HepG2 (cell line): Measurements from ENCODE around the gene BIN1. TPM values are rescaled to one million over a fixed set of nuclear protein-coding genes. Genes with fewer than 3 reads are reported as not detected.
A peak's percentile ranks its signal among the peaks of the same experiment; 100 is the strongest.

Source experiments
- ATAC-seq: fragments of 200-7000 bp; cut with Tn5 transposase; 3 replicates; pipeline ENCODE4 v1.9.1; 2020; ENCODE audit warnings: mild to moderate bottlenecking, moderate library complexity
- BruUV-seq: library from RNA; stranded (reverse); fragments of 400-500 nt; replicated peaks from 2 replicates; lab custom pipeline; 2021; lab: Mats Ljungman, UMichigan
- CTCF ChIA-PET: fragments of 300-600 bp; formaldehyde crosslinking; extraction: SDS; loops from one replicate; lab custom pipeline; 2021; ENCODE audit warnings: low total read pairs, inconsistent platforms, low intra/inter-chr PET ratio; lab: Yijun Ruan, JAX
- POLR2A ChIA-PET: fragments of 350-600 bp; sonication (Branson Sonifier 250); formaldehyde crosslinking; loops from one replicate; lab custom pipeline; 2020; ENCODE audit warnings: antibody characterized with exemption, inconsistent platforms; lab: Yijun Ruan, JAX
- DNase-seq: peaks from one replicate; pipeline ENCODE4 v3.0.0-alpha.2; 2015; ENCODE audit warnings: low spot score
- FAIRE-seq: peaks from 3 replicates; lab custom pipeline; 2011; peaks lifted over from hg19 to GRCh38; lab: Jason Lieb, UNC
- H2AFZ ChIP-seq: one replicate; pipeline ENCODE4 v1.6.1; 2011; ENCODE audit warnings: low read length, inconsistent platforms
- H3K27ac ChIP-seq: fragments of 300-600 bp; 3 replicates; pipeline ENCODE4 v1.8.0; 2011; ENCODE audit warnings: mixed run types, mild to moderate bottlenecking, mixed read lengths, low read length, inconsistent platforms; ENCODE audit not compliant: insufficient read depth; ENCODE audit errors: extremely low read length
- H3K27me3 ChIP-seq, 2 experiments: fragments of 200-600 bp in 1 of 2; 2 replicates in 1 of 2; 3 replicates in 1 of 2; pipeline versions ENCODE4 v1.6.0 to v1.8.0; 2011; ENCODE audit warnings: low read length in 2 of 2, mild to moderate bottlenecking in 2 of 2, moderate library complexity in 2 of 2, inconsistent platforms in 1 of 2; ENCODE audit not compliant: insufficient read depth in 2 of 2, control insufficient read depth in 1 of 2
- H3K36me3 ChIP-seq, 2 experiments: fragments of 200-600 bp in 1 of 2; replicated peaks in 1 of 2; 2 replicates in 1 of 2; 3 replicates in 1 of 2; pipeline versions ENCODE4 v1.5.1 to v1.8.0; 2011; ENCODE audit warnings: low read length in 2 of 2, inconsistent platforms in 1 of 2; ENCODE audit not compliant: insufficient read depth in 2 of 2, control insufficient read depth in 1 of 2
- H3K4me1 ChIP-seq: 2 replicates; pipeline ENCODE4 v1.5.1; 2012; ENCODE audit warnings: low read length, inconsistent platforms; ENCODE audit not compliant: insufficient read depth
- H3K4me2 ChIP-seq: 2 replicates; pipeline ENCODE4 v1.6.0; 2011; ENCODE audit warnings: low read depth, low read length, inconsistent platforms
- H3K4me3 ChIP-seq, 3 experiments: fragments of 200-600 bp in 1 of 3; sonication (generic), shearing (Covaris generic) in 1 of 3; replicated peaks in 1 of 3; 2 replicates each; pipeline ENCODE4 v1.5.1; 2011 to 2016; ENCODE audit warnings: low read length in 3 of 3, inconsistent platforms in 2 of 3, low read depth in 2 of 3, mild to moderate bottlenecking in 2 of 3, control low read depth in 1 of 3, mixed read lengths in 1 of 3; ENCODE audit not compliant: insufficient read depth in 1 of 3
- H3K79me2 ChIP-seq: one replicate; pipeline ENCODE4 v1.6.1; 2011; ENCODE audit warnings: low read length, inconsistent platforms; ENCODE audit not compliant: insufficient read depth
- H3K9ac ChIP-seq: 2 replicates; pipeline ENCODE4 v1.6.0; 2011; ENCODE audit warnings: mild to moderate bottlenecking, low read depth, low read length, inconsistent platforms; ENCODE audit not compliant: insufficient read depth
- H3K9me3 ChIP-seq: 2 replicates; pipeline ENCODE4 v1.5.1; 2012; ENCODE audit warnings: mild to moderate bottlenecking, low read length
- H4K20me1 ChIP-seq: 2 replicates; pipeline ENCODE4 v1.6.0; 2011; ENCODE audit warnings: inconsistent platforms, mild to moderate bottlenecking, low read length, moderate library complexity; ENCODE audit not compliant: insufficient read depth
- EED ChIP-seq: sonication (generic); formaldehyde crosslinking; IDR thresholded peaks from 2 replicates; pipeline ENCODE4 v1.5.0; 2020; ENCODE audit warnings: mild to moderate bottlenecking, missing genetic modification reagents
- HNRNPL ChIP-seq: fragments of 200-400 bp; formaldehyde crosslinking; IDR thresholded peaks from 2 replicates; pipeline ENCODE4 v1.6.1; 2017; ENCODE audit warnings: mild to moderate bottlenecking, low read depth, low read length
- JARID2 ChIP-seq: sonication (generic); formaldehyde crosslinking; IDR thresholded peaks from 2 replicates; pipeline ENCODE4 v1.8.1; 2023; ENCODE audit warnings: missing genetic modification reagents, inconsistent platforms; ENCODE audit not compliant: insufficient replicate concordance
- ZFP41 ChIP-seq: sonication (generic); formaldehyde crosslinking; IDR thresholded peaks from 2 replicates; pipeline ENCODE4 v1.4.0; 2020; ENCODE audit warnings: mild to moderate bottlenecking, missing genetic modification reagents, borderline replicate concordance
- ZNF264 ChIP-seq: sonication (generic); formaldehyde crosslinking; IDR thresholded peaks from 2 replicates; pipeline ENCODE4 v1.4.0; 2020; ENCODE audit warnings: missing genetic modification reagents
- ZNF431 ChIP-seq: sonication (generic); formaldehyde crosslinking; IDR thresholded peaks from 2 replicates; pipeline ENCODE4 v1.9.0; 2022; ENCODE audit warnings: missing genetic modification reagents, low read depth, mild to moderate bottlenecking, borderline replicate concordance
- ZNF619 ChIP-seq: sonication (generic); formaldehyde crosslinking; IDR thresholded peaks from 2 replicates; pipeline ENCODE4 v1.4.0; 2020; ENCODE audit warnings: mild to moderate bottlenecking, missing genetic modification reagents
- ZNF747 ChIP-seq: sonication (generic); formaldehyde crosslinking; IDR thresholded peaks from 2 replicates; pipeline ENCODE4 v1.8.1; 2023; ENCODE audit warnings: missing genetic modification reagents, mild to moderate bottlenecking, borderline replicate concordance
- WGBS: methylation state at CpG from one replicate; pipeline ENCODE4 v1.1.6; 2017; ENCODE audit warnings: low lambda C conversion rate; 5-methylcytosine and 5-hydroxymethylcytosine counted together
- in situ Hi-C: cut with HindIII; loops from 2 replicates; pipeline ENCODE4 v1.10.0; 2017; ENCODE audit warnings: low pct_unique_long_range_greater_than_20kb; ENCODE audit not compliant: extremely low pct_ligation_motif_present
- intact Hi-C: fragments of 100-400 bp; cut with micrococcal nuclease; formaldehyde crosslinking; loops from one replicate; pipeline ENCODE4 v1.10.0; 2022; ENCODE audit not compliant: unreplicated experiment
- polyA plus RNA-seq, 8 experiments: library from polyadenylated mRNA; depleted of rRNA in 3 of 8; stranded (reverse) in 7 of 8; unstranded in 1 of 8; fragments of >200 nt; fragmentation: Illumina TruSeq in 4 of 8; extraction: Trizol in 4 of 8; gene quantifications; 2 replicates each; pipeline versions ENCODE4 v1.2.1 to v1.2.3, GENCODE V29; 2011 to 2016; ENCODE audit warnings: low read depth in 4 of 8, missing spikeins in 1 of 8, mixed read lengths in 1 of 8; ENCODE audit not compliant: insufficient read depth in 1 of 8
- total RNA-seq, 5 experiments: library from RNA; depleted of rRNA; stranded (reverse); fragments of >200 nt; fragmentation: Illumina TruSeq; extraction: Trizol; gene quantifications; 2 replicates each; pipeline ENCODE4 v1.2.3, GENCODE V29; 2016; ENCODE audit warnings: low read depth in 1 of 5

BIN1 gene
- total and polyA plus RNA-seq, 2 of the 13 experiments (the other 11 are each of a cell fraction or from before 2014, with no cell fraction given), result 0.93 to 1.2 TPM

- FAIRE-seq (no peak), ATAC-seq (peak; percentile 4; the same call in 2 of the 3 replicates), DNase-seq (no peak)
- in situ Hi-C loops, result no loop called here
- ChIA-PET POLR2A (no interaction called here), CTCF (no interaction called here)
- Histone ChIP-seq H3K4me2 (no peak overlapping the region), H3K27me3 (peaks cover 2 to 22% of the 10 kb centered on the region in 2 experiments; a peak in 3 of 5 replicates), H3K9me3 (no peaks in the 10 kb centered on the region), H3K9ac (no peak overlapping the region), H3K4me1 (peaks cover 26% of the 10 kb centered on the region), H3K4me3 (no peak overlapping the region), H3K36me3 (no peaks in the 10 kb centered on the region), H4K20me1 (no peaks in the 10 kb centered on the region), H2AFZ (no peak overlapping the region), H3K79me2 (no peaks in the 10 kb centered on the region), H3K27ac (no peak overlapping the region)
- WGBS, result 68% methylated on average over 7 of the region's 24 CpGs
- BruUV-seq, result no TSS peak
- intact Hi-C loops, result no loop called here
- TF ChIP-seq EED (CRISPR knock-in tag) (no peak), HNRNPL (peak; percentile 60; the same call in 1 of the 2 replicates)
Measured at GRCh38 chr2:127080938-127081755, 25.8 kb downstream of the BIN1 start.

DNA sequence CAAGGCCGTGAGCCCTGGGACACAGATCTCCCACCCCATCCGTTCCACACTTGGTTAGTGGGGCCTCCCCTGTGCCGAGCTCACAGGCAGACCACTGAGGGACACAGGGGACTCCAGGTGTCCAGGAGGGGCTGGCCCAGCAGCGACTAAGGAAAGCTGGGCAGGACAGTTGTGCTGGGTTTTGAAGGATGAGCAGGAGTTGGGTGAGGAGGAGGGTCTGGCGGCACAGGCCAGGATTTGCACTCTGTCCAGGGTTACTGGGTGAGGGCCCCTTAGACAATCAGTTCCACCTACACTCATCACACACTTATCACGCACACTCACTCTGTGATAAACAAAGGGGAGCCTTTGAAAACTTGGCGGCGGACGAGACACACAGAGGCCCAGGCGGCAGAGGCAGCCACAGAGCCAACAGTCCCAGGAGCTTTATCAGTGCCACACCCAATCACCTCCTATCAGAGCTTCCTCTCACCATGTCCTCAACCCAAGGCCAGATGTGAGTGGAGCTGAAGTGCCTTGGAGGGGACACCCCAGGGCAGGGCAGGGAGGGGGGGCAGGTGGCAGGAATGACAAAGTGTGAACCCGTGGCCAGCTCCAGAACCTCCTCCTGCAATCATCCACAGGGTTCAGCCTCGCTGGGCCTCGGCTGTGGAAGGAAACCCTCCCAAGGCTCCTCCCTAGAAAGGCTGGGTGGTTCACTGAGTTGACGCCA lies 26.6 kb downstream of the BIN1 start:
- ChIA-PET POLR2A (no interaction called here), CTCF (no interaction called here)
- Histone ChIP-seq H3K4me1 (peaks cover 26% of the 10 kb centered on the region), H3K79me2 (no peaks in the 10 kb centered on the region), H3K27ac (no peak overlapping the region), H3K9me3 (no peaks in the 10 kb centered on the region), H3K9ac (no peak overlapping the region), H4K20me1 (no peaks in the 10 kb centered on the region), H3K36me3 (no peaks in the 10 kb centered on the region), H2AFZ (no peak overlapping the region), H3K4me2 (no peak overlapping the region), H3K4me3 (no peak overlapping the region), H3K27me3 (peaks cover 2 to 14% of the 10 kb centered on the region in 2 experiments; a peak in 2 of 5 replicates)
- no TSS peak for BruUV-seq
- intact Hi-C loops (no loop called here), in situ Hi-C loops (no loop called here)
- DNase-seq (peak; percentile 38), ATAC-seq (peak; percentile 18), FAIRE-seq (no peak)
- 34% methylated on average over 11 of the region's 14 CpGs for WGBS
- TF ChIP-seq ZNF619 (CRISPR knock-in tag) (no peak), ZFP41 (CRISPR knock-in tag) (no peak), ZNF431 (CRISPR knock-in tag) (no peak), JARID2 (CRISPR knock-in tag) (no peak), ZNF747 (no peak), ZNF264 (CRISPR knock-in tag) (no peak)
